A549 (cell line): ENCODE data around the gene SNX25. TPM values are rescaled to one million over a fixed set of nuclear protein-coding genes. Genes with fewer than 3 reads are reported as not detected.

ENCODE experiments used
- ATAC-seq, 2 experiments: fragments of 200-7000 bp in 1 of 2; fragments of >200 bp in 1 of 2; cut with Nextera tagmentation in 1 of 2; cut with Tn5 transposase in 1 of 2; 3 replicates each; pipeline versions ENCODE4 v1.8.0 to v1.9.1; 2018 to 2020; ENCODE audit warnings: mild to moderate bottlenecking in 1 of 2, moderate library complexity in 1 of 2
- CTCF ChIA-PET: fragments of 300-600 bp; sonication (Branson Sonifier 250); formaldehyde crosslinking; extraction: SDS; loops from one replicate; lab custom pipeline; 2021; ENCODE audit warnings: antibody characterized with exemption, inconsistent platforms; lab: Yijun Ruan, JAX
- POLR2A ChIA-PET: fragments of 350-600 bp; formaldehyde crosslinking; extraction: SDS; loops from one replicate; lab custom pipeline; 2021; ENCODE audit warnings: antibody characterized with exemption, inconsistent platforms; lab: Yijun Ruan, JAX
- DNase-seq, 2 experiments: peaks; one replicate each; pipeline versions ENCODE4 v3.0.0 to v3.0.0-alpha.2; 2011 to 2016; ENCODE audit warnings: low read depth in 1 of 2, low spot score in 1 of 2
- FAIRE-seq: peaks from 2 replicates; lab custom pipeline; 2011; peaks lifted over from hg19 to GRCh38; lab: Jason Lieb, UNC
- H3K27ac ChIP-seq, 2 experiments: fragments of >200 bp; sonication (Bioruptor Twin); formaldehyde crosslinking; 3 replicates each; pipeline ENCODE4 v1.5.1; 2016 to 2017
- H3K4me1 ChIP-seq: fragments of >200 bp; sonication (Bioruptor Twin); formaldehyde crosslinking; 3 replicates; pipeline ENCODE4 v1.6.1; 2016
- H3K4me2 ChIP-seq: fragments of >200 bp; sonication (Bioruptor Twin); formaldehyde crosslinking; 3 replicates; pipeline ENCODE4 v1.6.1; 2016
- H3K4me3 ChIP-seq: fragments of >200 bp; sonication (Bioruptor Twin); formaldehyde crosslinking; 3 replicates; pipeline ENCODE4 v1.5.1; 2016
- H3K9me3 ChIP-seq: fragments of >200 bp; sonication (Bioruptor Twin); formaldehyde crosslinking; 3 replicates; pipeline ENCODE4 v1.6.1; 2016
- ATOH8 ChIP-seq: fragments of 250-450 bp; sonication (Bioruptor Pico); IDR thresholded peaks from 2 replicates; pipeline ENCODE4 v1.5.0; 2020; ENCODE audit warnings: low read depth, mild to moderate bottlenecking, moderate library complexity
- BHLHE40 ChIP-seq: IDR thresholded peaks from 2 replicates; pipeline ENCODE4 v1.6.1; 2012; ENCODE audit warnings: low read depth, low read length, inconsistent platforms
- CBX2 ChIP-seq: fragments of 200-600 bp; sonication (generic); IDR thresholded peaks from 2 replicates; pipeline ENCODE4 v1.6.1; 2016; ENCODE audit warnings: low read depth, mild to moderate bottlenecking, borderline replicate concordance
- CBX8 ChIP-seq: fragments of 200-600 bp; sonication (generic); IDR thresholded peaks from 2 replicates; pipeline ENCODE4 v1.6.1; 2016
- CEBPB ChIP-seq, 2 experiments: fragments of >200 bp in 1 of 2; sonication (Bioruptor Twin) in 1 of 2; formaldehyde crosslinking in 1 of 2; IDR thresholded peaks; 2 replicates each; pipeline ENCODE4 v1.6.1; 2012 to 2016
- CHD2 ChIP-seq: fragments of 150-350 bp; IDR thresholded peaks from 2 replicates; pipeline ENCODE4 v1.6.1; 2014; ENCODE audit warnings: low read length; ENCODE audit not compliant: partially characterized antibody
- E2F6 ChIP-seq: IDR thresholded peaks from 2 replicates; pipeline ENCODE4 v1.6.1; 2012; ENCODE audit warnings: low read depth, borderline replicate concordance
- EHF ChIP-seq: fragments of 250-450 bp; sonication (Bioruptor Pico); IDR thresholded peaks from 2 replicates; pipeline ENCODE4 v1.5.0; 2020; ENCODE audit warnings: mild to moderate bottlenecking
- EP300 ChIP-seq, 2 experiments: fragments of >200 bp; sonication (Bioruptor Twin); formaldehyde crosslinking; IDR thresholded peaks; 2 replicates in 1 of 2; 3 replicates in 1 of 2; pipeline ENCODE4 v1.6.1; 2016 to 2017
- FOSB ChIP-seq: fragments of 250-450 bp; sonication (Bioruptor Pico); IDR thresholded peaks from 2 replicates; pipeline ENCODE4 v1.5.0; 2020; ENCODE audit warnings: mild to moderate bottlenecking, moderate library complexity
- FOXS1 ChIP-seq: fragments of 250-450 bp; sonication (Bioruptor Pico); IDR thresholded peaks from 2 replicates; pipeline ENCODE4 v1.5.0; 2020; ENCODE audit warnings: mild to moderate bottlenecking, moderate library complexity
- HES2 ChIP-seq: fragments of >200 bp; sonication (Bioruptor Twin); formaldehyde crosslinking; IDR thresholded peaks from 2 replicates; pipeline ENCODE4 v1.6.1; 2016
- HOXA7 ChIP-seq: fragments of 250-450 bp; sonication (Bioruptor Pico); IDR thresholded peaks from 2 replicates; pipeline ENCODE4 v1.5.0; 2020; ENCODE audit warnings: mild to moderate bottlenecking, moderate library complexity
- JUNB ChIP-seq: fragments of >200 bp; sonication (Bioruptor Twin); formaldehyde crosslinking; IDR thresholded peaks from 2 replicates; pipeline ENCODE4 v1.6.1; 2016
- KDM1A ChIP-seq: fragments of 200-600 bp; sonication (generic); IDR thresholded peaks from 2 replicates; pipeline ENCODE4 v1.6.1; 2016; ENCODE audit warnings: low read depth, mild to moderate bottlenecking
- KDM5A ChIP-seq: fragments of 200-600 bp; sonication (generic); IDR thresholded peaks from 2 replicates; pipeline ENCODE4 v1.6.1; 2016; ENCODE audit warnings: antibody characterized with exemption, mild to moderate bottlenecking
- MAFK ChIP-seq: fragments of 450-650 bp; IDR thresholded peaks from 2 replicates; pipeline ENCODE4 v1.6.1; 2014; ENCODE audit not compliant: partially characterized antibody
- MAX ChIP-seq: IDR thresholded peaks from 2 replicates; pipeline ENCODE4 v1.6.1; 2012
- MAZ ChIP-seq: fragments of 150-350 bp; IDR thresholded peaks from 2 replicates; pipeline ENCODE4 v1.6.1; 2014; ENCODE audit warnings: antibody characterized with exemption, low read depth, low read length, borderline replicate concordance
- MYC ChIP-seq: IDR thresholded peaks from 2 replicates; pipeline ENCODE4 v1.6.1; 2012; ENCODE audit warnings: mild to moderate bottlenecking, inconsistent platforms, low read length, improper control_type of control experiment, borderline replicate concordance
- NPAS2 ChIP-seq: fragments of 250-450 bp; sonication (Bioruptor Pico); IDR thresholded peaks from 2 replicates; pipeline ENCODE4 v1.8.0; 2022; ENCODE audit warnings: mild to moderate bottlenecking, moderate library complexity, borderline replicate concordance
- NR3C1 ChIP-seq: fragments of >200 bp; sonication (Bioruptor Twin); formaldehyde crosslinking; IDR thresholded peaks from 3 replicates; pipeline ENCODE4 v1.6.1; 2017
- PBX3 ChIP-seq: IDR thresholded peaks from 2 replicates; pipeline ENCODE4 v1.6.1; 2012
- POLR2A ChIP-seq: IDR thresholded peaks from 2 replicates; pipeline ENCODE4 v1.6.1; 2012; ENCODE audit warnings: mild to moderate bottlenecking, low read length
- POLR2AphosphoS2 ChIP-seq: conservative IDR thresholded peaks from 2 replicates; pipeline ENCODE4 v1.6.1; 2012; ENCODE audit warnings: low read length, improper control_type of control experiment, inconsistent platforms
- RAD21 ChIP-seq, 2 experiments: fragments of >200 bp in 1 of 2; sonication (Bioruptor Twin) in 1 of 2; formaldehyde crosslinking in 1 of 2; IDR thresholded peaks in 1 of 2; conservative IDR thresholded peaks in 1 of 2; 2 replicates in 1 of 2; 3 replicates in 1 of 2; pipeline ENCODE4 v1.6.1; 2012 to 2018; ENCODE audit warnings: inconsistent platforms in 1 of 2
- RARB ChIP-seq: fragments of 250-450 bp; sonication (Bioruptor Pico); IDR thresholded peaks from 2 replicates; pipeline ENCODE4 v1.8.0; 2021; ENCODE audit warnings: mild to moderate bottlenecking, moderate library complexity
- RCOR1 ChIP-seq: fragments of 150-350 bp; IDR thresholded peaks from 2 replicates; pipeline ENCODE4 v1.6.1; 2014; ENCODE audit warnings: antibody characterized with exemption, low read length, low read depth
- RFX5 ChIP-seq: fragments of 450-650 bp; IDR thresholded peaks from 2 replicates; pipeline ENCODE4 v1.7.1; 2014; ENCODE audit warnings: antibody characterized with exemption, mild to moderate bottlenecking, moderate library complexity
- SMC3 ChIP-seq: fragments of >200 bp; sonication (Bioruptor Twin); formaldehyde crosslinking; IDR thresholded peaks from 3 replicates; pipeline ENCODE4 v1.6.1; 2018; ENCODE audit warnings: inconsistent platforms
- USF2 ChIP-seq: fragments of 450-650 bp; IDR thresholded peaks from 2 replicates; pipeline ENCODE4 v1.6.1; 2014; ENCODE audit warnings: antibody characterized with exemption
- ZFP36 ChIP-seq: fragments of 450-650 bp; IDR thresholded peaks from 2 replicates; pipeline ENCODE4 v1.6.1; 2014; ENCODE audit warnings: borderline replicate concordance; ENCODE audit not compliant: partially characterized antibody
- ZNF302 ChIP-seq: fragments of 250-450 bp; sonication (Bioruptor Pico); IDR thresholded peaks from 2 replicates; pipeline ENCODE4 v1.9.0; 2021; ENCODE audit warnings: inconsistent platforms, mild to moderate bottlenecking, moderate library complexity
- ZSCAN20 ChIP-seq: fragments of 250-450 bp; sonication (Bioruptor Pico); IDR thresholded peaks from 2 replicates; pipeline ENCODE4 v1.8.0; 2022; ENCODE audit warnings: mild to moderate bottlenecking, moderate library complexity
- WGBS: methylation state at CpG from one replicate; pipeline ENCODE4 v1.1.6; 2017; ENCODE audit errors: missing lambda C conversion rate; 5-methylcytosine and 5-hydroxymethylcytosine counted together
- polyA plus RNA-seq, 4 experiments: library from polyadenylated mRNA; depleted of rRNA in 3 of 4; stranded (reverse); fragments of >200 nt; fragmentation: RNase III in 1 of 4; extraction: RNeasy Plus Mini Kit Qiagen cat#74134 plus additional on column Dnase treatment in 1 of 4; gene quantifications; 2 replicates in 3 of 4; 3 replicates in 1 of 4; pipeline ENCODE4 v1.2.3, GENCODE V29; 2011 to 2017

SNX25 gene
- polyA plus RNA-seq, 2 of the 4 experiments (the other 2 are of a cell fraction): 10.1 to 13.0 TPM

GRCh38 chr4:185395238-185395955 lies 186.0 kb downstream of the SNX25 start, which contains the start of gene LRP2BP:
TSS of gene LRP2BP (minus strand) at chr4:185395924. CDS start at chr4:185378186, 17,738 bp downstream.
- 24% methylated on average over 12 of the region's 12 CpGs for WGBS
- CTCF ChIA-PET: interaction anchor here (0.6 to 0.7 kb wide), 2 partner anchors 18 to 24 kb away, joined by 3 to 5 read pairs; no protein-coding TSS in a partner anchor
- POLR2A ChIA-PET: interaction anchor here (0.8 to 2.5 kb wide), 12 partner anchors 9 to 643 kb away, joined by 3 to 9 read pairs (median 6); partner anchors contain the start of genes SLC25A4, SNX25 and UFSP2
- Histone ChIP-seq H3K4me2 (peak within 1 kb of the TSS; percentile 89), H3K4me1 (no peaks in the 10 kb centered on the region), H3K9me3 (no peaks in the 10 kb centered on the region), H3K4me3 (peak within 1 kb of the TSS; percentile 49), H3K27ac (peak within 1 kb of the TSS; percentile 74 to 99)
- FAIRE-seq (no peak), ATAC-seq (no peak), DNase-seq (no peak)
- TF ChIP-seq HOXA7 (CRISPR knock-in tag) (no peak), JUNB (no peak), SMC3 (no peak), MAZ (no peak), MYC (no peak), CHD2 (no peak), KDM5A (no peak), ZFP36 (no peak), KDM1A (no peak), BHLHE40 (no peak), EHF (CRISPR knock-in tag) (no peak), CEBPB (IDR thresholded peaks at IDR 0.05) (no peak), HES2 (no peak), RFX5 (no peak), CBX2 (no peak), RCOR1 (no peak), ATOH8 (CRISPR knock-in tag) (no peak), RARB (CRISPR knock-in tag) (no peak), FOSB (no peak), MAX (no peak)

GRCh38 chr4:185395956-185396723 lies 186.7 kb downstream of the SNX25 start:
- 2% methylated on average over 19 of the region's 98 CpGs for WGBS
- H3K9me3 ChIP-seq: no peaks in the 10 kb centered on the region
- CTCF ChIA-PET: interaction anchor here (0.6 to 1.3 kb wide), 3 partner anchors 18 to 139 kb away, joined by 3 to 4 read pairs (median 4); no protein-coding TSS in a partner anchor
- H3K4me2 ChIP-seq: peak overlapping the region; percentile 89
- POLR2A ChIA-PET: interaction anchor here (0.8 to 2.5 kb wide), 11 partner anchors 9 to 642 kb away, joined by 3 to 9 read pairs (median 6); partner anchors contain the start of genes SLC25A4, SNX25 and UFSP2
- peak overlapping the region; percentile 49 for H3K4me3 ChIP-seq
- no peaks in the 10 kb centered on the region for H3K4me1 ChIP-seq
- DNase-seq (peak; percentile 84 to 94), FAIRE-seq (no peak), ATAC-seq (peak; percentile 89 to 95)
- H3K27ac ChIP-seq: peak overlapping the region; percentile 74 to 99
- no peak for TF ChIP-seq ZNF302 (CRISPR knock-in tag)
- peak; percentile 93 for TF ChIP-seq E2F6
- no peak for TF ChIP-seq NPAS2
- TF ChIP-seq MAFK: no peak
- TF ChIP-seq CBX8: no peak
- no peak for TF ChIP-seq JUNB
- TF ChIP-seq ZSCAN20 (CRISPR knock-in tag): no peak
- TF ChIP-seq PBX3: no peak
- no peak for TF ChIP-seq POLR2AphosphoS2
- TF ChIP-seq POLR2A: peak; percentile 66
- no peak for TF ChIP-seq EP300 (IDR thresholded peaks at IDR 0.05)
- no peak for TF ChIP-seq NR3C1
- TF ChIP-seq HES2: no peak
- TF ChIP-seq FOXS1 (CRISPR knock-in tag): no peak
- TF ChIP-seq CEBPB (IDR thresholded peaks at IDR 0.05): no peak
- no peak for TF ChIP-seq RFX5
- peak; percentile 31; the same call in 1 of the 2 replicates for TF ChIP-seq USF2
- no peak for TF ChIP-seq KDM1A
- TF ChIP-seq RAD21 (conservative IDR thresholded peaks at IDR 0.05 in 1 of 2, IDR thresholded peaks at IDR 0.05 in 1 of 2): no peak
